HL-60 (cell line): Measurements from ENCODE around the gene CDC6.

Experiments
- DNase-seq, 2 experiments: peaks; one replicate each; pipeline ENCODE4 v3.0.0-alpha.2; 2010 to 2020; ENCODE audit warnings: low read depth in 1 of 2, low spot score in 1 of 2
- H3K27ac ChIP-seq: fragments of 250-450 bp; sonication (Bioruptor Pico); replicated peaks from 2 replicates; pipeline ENCODE4 v1.5.1; 2020; ENCODE audit warnings: mild to moderate bottlenecking, moderate library complexity
- H3K27me3 ChIP-seq: fragments of 250-450 bp; sonication (Bioruptor Pico); 2 replicates; pipeline ENCODE4 v1.5.1; 2021; ENCODE audit warnings: mild to moderate bottlenecking, moderate library complexity; ENCODE audit not compliant: insufficient read depth, poor library complexity, severe bottlenecking
- H3K4me3 ChIP-seq: replicated peaks from 2 replicates; pipeline ENCODE4 v1.5.1; 2011; ENCODE audit warnings: mild to moderate bottlenecking, control low read depth, low read length; ENCODE audit not compliant: insufficient read depth
- CTCF ChIP-seq: IDR thresholded peaks from one replicate; pipeline ENCODE4 v1.5.1; 2011; ENCODE audit warnings: low read length, control low read depth, inconsistent platforms; ENCODE audit not compliant: insufficient read depth
- GABPA ChIP-seq: IDR thresholded peaks from 2 replicates; pipeline ENCODE4 v1.6.1; 2012; ENCODE audit warnings: low read depth
- POLR2AphosphoS5 ChIP-seq: IDR thresholded peaks from 2 replicates; pipeline ENCODE4 v1.6.1; 2012; ENCODE audit warnings: low read depth
- REST ChIP-seq: IDR thresholded peaks from 2 replicates; pipeline ENCODE4 v1.6.1; 2012; ENCODE audit warnings: low read depth; ENCODE audit not compliant: insufficient replicate concordance
- SPI1 ChIP-seq: IDR thresholded peaks from 2 replicates; pipeline ENCODE4 v1.6.1; 2012; ENCODE audit warnings: low read depth, mild to moderate bottlenecking, borderline replicate concordance

Gene CDC6

GRCh38 chr17:40319651-40320540 is 32.2 kb downstream of the CDC6 start:
- Histone ChIP-seq H3K4me3 (peak overlapping the region; percentile 91), H3K27me3 (no peaks in the 10 kb centered on the region), H3K27ac (peak overlapping the region; percentile 98; the same call in 1 of the 2 replicates)
- DNase-seq = peak; percentile 52 to 69
- TF ChIP-seq SPI1 (no peak), REST (no peak), CTCF (no peak), POLR2AphosphoS5 (peak; percentile 67; the same call in 1 of the 2 replicates), GABPA (no peak)

- TF ChIP-seq REST = no peak
- TF ChIP-seq GABPA = no peak
- TF ChIP-seq CTCF = no peak
- TF ChIP-seq SPI1 = no peak
- TF ChIP-seq POLR2AphosphoS5 = no peak
- DNase-seq = no peak
- Histone ChIP-seq H3K27ac (peak overlapping the region; percentile 98), H3K4me3 (peak overlapping the region; percentile 91), H3K27me3 (no peaks in the 10 kb centered on the region)
Measured at GRCh38 chr17:40320756-40321523, 33.3 kb downstream of the CDC6 start.

GRCh38 chr17:40321524-40321929 is 33.8 kb downstream of the CDC6 start:
- peak overlapping the region; percentile 98 for H3K27ac ChIP-seq
- peak overlapping the region; percentile 91 for H3K4me3 ChIP-seq
- H3K27me3 ChIP-seq = no peaks in the 10 kb centered on the region
- TF ChIP-seq GABPA (no peak), SPI1 (no peak), POLR2AphosphoS5 (no peak), CTCF (no peak), REST (no peak)
- DNase-seq = no peak
